Kidney glomerular epithelial cell (primary cell): ENCODE data around the gene PARD3.

Source experiments
- DNase-seq: peaks from one replicate; lab custom pipeline; 2025; lab: John Stamatoyannopoulos, UW

The PARD3 gene

DNA sequence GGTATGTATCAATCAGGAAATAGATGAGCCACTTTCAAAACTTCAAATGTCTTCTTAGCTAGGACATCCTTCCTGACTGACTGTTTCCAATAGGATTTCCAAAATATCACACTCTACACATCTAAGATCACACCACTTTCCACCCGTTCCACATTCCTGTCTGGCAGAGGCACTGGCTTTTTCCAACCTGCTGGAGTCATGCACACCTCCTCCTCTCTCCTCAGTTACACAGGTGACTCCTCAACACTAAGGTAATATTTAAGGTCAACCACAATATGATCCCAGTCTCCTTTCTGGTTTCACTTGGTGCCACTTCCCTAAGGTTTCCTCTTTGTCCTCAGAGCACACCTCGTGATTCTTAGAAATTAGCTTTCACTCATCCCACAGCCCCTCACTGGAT is 196.5 kb downstream of the PARD3 start:
- DNase-seq, result no peak

DNA sequence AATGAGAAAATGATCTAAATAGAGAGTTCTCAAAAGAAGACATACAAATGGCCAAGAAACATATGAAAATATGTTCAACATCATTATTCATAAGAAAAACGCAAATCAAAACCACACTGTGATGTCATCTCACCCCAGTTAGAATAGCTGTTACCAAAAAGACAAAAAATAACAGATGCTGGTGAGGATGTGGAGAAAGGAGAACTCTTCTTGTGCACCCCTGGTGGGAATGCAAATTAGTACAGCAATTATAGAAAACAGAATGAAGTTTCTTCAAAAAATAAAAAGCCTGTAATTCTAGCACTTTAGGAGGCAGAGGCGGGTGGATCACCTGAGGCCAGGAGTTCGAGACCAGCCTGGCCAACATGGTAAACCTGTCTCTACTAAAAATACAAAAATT is 199.3 kb downstream of the PARD3 start:
- DNase-seq, result no peak

DNA sequence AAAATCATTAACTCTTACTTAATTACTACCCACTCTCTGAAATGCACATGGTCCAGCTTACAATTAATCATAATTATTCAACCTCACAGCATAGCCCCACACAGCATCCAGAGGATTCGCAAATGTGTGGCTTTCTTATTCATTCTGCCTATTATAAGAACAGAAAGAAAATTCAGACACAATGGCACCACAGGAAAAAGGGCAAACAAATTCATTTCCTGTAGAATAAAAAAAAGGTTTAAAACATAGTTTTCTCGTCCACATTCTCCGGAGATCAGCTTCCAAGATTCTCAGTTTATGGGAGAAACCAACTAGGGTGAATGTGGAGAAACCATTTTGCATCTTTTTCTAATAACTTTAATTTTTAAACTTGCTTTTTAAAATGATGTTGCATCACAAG is 201.6 kb downstream of the PARD3 start:
- DNase-seq, result no peak

DNA sequence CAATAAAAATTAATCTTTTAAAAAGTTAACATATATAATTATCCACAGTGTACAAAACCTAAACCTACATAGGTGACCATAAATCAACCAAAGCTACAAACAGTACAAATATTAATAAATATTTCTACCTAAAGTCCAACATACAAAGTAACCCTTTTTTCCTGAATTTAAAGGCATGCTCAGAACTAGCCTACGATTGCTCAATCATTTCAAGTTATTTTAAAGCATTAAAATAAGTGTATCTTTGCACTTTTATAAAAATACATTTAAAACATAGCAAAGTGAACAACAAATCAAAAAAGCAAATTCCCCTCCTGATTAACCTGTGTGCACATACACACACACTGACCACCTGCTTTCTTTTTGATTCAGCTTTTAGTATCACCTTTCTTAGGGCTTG is 202.2 kb downstream of the PARD3 start:
- no peak for DNase-seq

DNA sequence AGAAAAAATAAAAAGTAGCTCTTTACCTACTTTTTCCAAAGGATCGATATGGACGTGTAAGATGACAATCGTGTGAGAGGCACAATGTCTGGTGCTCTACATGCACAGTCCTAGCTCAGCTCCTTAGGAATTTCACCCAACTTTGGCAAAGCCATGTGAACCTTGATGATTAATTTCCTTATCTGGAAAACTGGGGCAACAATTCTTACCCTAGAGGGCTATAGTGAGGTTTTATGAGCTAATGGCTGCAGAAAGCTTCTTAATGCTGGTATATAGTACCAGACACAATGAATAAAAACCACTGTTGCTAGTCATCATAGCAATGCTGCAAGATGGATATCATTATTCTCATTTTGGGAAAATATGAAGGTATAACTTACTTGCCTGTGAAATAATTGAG is 202.7 kb downstream of the PARD3 start:
- DNase-seq, result no peak

DNA sequence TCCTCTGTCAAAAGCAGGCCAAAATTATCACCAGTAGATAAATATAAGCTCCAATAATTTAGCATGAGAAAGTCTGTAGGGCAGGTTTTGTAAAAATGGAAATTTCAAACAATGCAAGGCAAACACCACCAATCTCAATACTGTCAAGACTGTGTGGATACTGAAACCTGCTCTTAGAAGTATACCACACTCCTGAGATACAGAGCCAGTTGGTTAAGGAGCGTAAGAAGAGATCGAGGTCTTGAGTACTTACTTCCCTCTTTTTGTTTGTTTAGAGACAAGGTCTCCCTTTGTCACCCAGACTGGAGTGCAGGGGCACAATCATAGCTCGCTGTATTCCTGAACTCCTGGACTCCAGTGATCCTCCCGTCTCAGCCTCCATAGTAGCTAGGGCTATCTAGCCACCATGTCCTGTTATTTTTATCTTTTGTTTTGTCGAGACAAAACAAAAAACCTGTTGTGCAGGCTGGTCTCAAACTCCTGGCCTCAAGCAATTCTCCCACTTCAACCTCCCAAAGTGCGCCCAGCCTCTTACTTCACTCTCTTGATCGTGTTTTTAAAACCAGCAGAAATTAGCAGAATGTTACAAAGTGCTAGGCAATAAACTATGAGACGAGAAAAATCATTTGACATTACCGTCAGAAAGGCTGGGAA is 205.7 kb downstream of the PARD3 start:
- no peak for DNase-seq

DNA sequence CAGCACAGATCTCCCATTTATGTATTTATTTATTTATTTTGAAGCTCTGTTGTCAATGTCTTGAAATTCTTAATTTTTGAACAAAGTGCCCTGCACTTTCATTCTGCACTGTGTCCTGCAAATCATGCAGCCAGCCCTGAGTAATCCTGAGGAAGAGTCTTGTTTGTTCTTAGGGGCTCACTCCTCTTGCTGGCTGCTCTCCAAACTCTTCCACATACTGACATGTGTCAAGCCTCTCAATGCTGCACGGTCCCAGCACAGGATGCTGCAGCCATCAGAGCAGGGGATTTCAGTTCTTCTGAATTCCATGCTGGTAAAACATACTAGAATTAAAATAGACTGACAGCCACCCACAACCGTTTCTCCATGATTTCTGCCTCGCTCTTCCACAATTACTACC is 207.2 kb downstream of the PARD3 start:
- DNase-seq, result no peak

DNA sequence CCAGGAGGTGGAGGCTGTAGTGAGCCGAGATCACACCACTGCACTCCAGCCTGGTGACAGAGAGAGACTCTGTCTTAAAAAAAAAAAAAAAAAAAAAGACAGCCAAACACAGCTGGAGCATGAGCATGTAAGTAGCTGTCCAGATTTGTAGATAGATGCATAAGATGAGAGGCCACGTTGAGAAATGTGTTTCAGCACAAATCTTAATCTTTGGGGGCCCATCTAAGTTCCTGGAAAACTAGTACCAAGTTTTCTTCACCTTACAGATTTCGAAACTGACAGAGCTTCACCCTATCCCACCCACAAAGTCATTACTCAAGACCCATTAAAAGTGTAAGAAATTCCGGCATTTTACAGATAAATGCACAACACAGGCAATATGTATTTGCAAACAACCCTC is 208.2 kb downstream of the PARD3 start:
- DNase-seq, result no peak

DNA sequence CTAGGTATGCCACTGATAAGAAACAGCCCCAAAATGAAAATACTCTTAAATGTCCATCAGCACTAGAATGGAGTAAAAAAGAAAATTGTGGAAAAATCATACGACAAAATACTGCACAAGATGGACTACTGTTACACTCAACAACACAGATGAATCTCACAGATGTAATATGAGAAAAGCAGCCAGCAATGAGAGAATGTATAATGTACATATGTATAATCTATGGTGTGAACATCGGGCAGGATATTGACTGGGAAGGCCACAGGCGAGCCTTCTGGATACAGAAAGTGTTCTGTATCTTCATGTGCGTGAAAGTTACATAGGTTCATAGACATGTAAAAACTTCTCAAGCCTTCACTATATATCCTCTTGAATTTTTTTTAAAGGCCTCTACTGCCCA is 212.6 kb downstream of the PARD3 start:
- no peak for DNase-seq

DNA sequence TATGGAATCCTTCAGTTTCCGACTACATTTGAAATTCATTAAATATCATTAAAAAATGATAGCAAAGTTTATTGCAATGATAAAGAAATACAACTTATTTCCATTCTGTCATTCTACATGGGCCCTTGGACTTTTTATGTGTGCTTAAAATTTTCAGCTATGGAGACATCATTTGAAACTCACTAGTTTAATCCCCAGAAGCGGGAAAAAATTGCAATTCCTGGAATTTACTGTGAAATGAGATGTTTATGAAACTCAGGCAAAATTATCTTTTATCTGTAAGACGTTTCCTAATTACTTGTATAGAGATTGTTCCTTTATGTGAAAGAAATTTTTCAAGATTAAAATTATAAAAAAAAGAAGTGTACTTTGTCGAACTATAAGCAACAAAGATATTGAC is 213.4 kb downstream of the PARD3 start:
- no peak for DNase-seq

DNA sequence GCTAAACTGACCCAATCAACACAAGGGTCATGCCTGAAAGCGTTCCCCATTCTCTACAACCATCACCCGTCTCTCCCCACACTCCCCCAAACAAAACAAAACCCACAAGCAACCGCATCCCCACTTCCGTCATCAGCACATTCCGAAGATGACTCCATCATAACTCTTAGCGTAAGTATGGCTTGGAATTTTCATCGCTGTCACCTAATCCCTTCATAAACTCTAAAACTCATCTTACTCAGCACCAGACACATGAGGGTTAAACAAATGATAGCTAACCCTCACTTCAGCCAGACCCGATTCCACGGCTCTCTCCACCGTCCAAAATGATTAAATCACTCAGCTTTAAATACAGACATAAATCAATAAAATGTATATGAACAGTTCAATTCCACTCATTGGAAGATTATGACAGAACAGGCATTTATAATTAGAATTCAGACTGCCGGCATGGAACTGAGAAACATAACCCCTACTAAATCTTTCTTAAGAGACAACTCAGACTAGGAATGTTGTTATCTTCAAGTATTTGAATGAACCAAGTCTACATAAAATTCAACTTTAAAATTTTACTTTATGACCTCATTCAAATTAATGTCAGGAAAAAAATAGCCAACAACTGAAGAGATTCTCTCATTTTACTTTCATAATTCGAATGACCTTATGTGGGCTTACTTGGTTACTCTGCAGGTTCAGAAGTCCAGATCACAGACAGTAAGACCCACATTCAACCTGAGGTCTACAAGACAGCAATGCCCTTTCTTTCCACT is 215.9 kb downstream of the PARD3 start:
- peak; percentile 81 for DNase-seq

DNA sequence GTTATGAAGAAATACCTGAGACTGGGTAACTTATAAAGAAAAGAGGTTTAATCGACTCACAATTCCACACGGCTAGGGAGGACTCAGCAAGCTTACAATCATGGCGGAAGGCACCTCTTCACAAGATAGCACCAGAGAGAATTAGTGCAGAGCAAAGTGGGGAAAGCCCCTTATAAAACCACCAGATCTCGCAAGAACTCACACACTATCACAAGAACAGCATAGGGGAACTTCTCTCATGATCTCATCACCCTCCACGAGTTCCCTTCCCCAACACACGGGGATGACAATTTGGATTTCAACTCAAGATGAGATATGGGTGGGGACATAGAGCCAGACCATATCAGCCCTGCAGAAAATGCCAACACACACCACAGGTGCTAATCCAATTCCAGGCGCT is 218.7 kb downstream of the PARD3 start:
- no peak for DNase-seq

DNA sequence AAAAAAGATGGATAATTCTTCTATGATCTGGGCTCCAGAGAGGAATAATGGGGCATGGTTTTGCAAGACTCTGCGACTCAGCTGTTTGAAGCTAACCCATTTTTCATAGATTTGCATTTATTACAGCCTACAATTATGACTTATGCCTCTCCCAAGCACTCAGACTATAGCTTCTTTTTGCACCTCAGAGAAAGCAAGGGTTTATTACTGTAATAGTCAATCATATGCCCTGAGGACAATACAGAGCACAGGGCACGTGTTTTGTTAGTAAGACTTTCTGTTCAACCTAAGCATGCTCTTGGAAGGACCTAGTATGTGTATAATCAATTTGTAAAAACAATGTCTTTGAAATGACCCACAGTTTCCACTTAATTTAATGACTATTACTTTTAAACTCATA is 221.2 kb downstream of the PARD3 start:
- no peak for DNase-seq

DNA sequence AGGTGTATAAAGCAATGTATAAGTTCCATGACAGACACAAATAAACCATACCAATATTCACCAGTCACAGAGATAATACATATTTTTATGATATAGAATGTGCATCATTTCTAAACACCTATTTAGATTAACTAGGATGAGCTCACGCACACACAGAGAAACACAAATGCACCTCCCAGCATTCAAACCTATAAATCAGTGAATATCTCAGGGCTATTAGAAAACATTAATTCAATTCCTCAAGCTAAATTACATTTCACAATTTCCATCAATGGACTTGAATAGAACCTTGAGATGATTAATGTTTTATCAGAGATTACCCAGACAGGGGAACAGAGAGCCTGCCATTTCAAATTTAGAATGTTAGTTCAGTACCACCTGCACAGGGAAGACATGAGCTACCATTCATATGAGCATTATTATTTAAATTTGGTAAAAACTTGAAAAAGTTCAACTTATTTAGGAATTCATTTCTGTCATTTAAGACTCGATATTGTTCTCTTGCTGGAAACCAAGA is 221.7 kb downstream of the PARD3 start:
- no peak for DNase-seq

DNA sequence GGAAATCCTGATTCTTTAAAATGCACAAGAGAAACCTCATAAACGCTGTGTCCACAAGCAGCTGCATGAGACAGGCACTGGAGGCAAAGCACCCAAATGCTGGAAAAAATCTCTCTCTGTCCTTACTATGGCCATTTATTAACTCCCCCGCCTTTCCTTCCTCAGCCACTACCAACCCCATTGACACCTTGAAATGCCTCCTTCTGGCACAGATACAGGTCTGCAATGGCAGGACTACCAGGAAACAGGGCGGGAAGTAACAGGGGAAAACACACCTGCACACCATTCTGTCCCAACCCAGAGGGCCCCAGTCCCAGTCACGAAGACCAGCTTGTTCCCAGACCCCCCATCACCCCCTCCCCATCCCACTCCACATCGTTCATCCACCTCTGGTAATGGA is 224.3 kb downstream of the PARD3 start:
- DNase-seq, result no peak

DNA sequence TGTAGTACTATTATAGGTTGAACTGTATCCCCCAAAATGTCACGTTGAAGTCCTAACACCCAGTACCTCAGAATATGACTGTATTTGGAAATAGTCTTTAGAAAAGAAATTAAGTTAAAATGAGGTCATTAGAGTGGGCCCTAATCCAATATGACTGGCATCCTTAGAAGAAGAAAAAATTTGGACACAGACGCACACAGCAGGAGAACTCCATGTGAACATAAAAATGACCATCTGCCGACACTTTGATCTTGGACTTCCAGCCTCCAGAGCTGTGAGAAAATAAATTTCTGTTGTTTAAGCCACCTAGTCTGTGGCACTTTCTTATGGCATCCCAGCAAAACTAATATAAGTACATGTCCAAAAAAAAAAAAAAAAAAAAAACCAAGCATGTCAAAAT is 225.8 kb downstream of the PARD3 start:
- no peak for DNase-seq

DNA sequence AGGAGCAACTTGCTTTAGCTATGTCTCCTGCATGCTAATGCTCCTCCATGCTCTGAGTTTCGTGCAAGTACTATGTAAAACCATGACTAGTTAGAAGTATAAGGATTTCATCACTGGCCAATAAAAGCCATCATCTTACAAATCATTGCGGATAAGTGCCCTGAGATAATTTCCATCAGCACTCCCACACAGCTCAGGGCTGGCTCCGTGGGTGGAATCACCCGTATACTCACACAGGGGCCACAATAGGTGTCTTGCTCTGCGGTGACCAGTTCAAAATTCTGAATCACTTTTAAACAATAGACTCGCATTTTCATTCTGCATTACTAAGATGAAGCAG is 227.4 kb downstream of the PARD3 start:
- DNase-seq, result no peak

DNA sequence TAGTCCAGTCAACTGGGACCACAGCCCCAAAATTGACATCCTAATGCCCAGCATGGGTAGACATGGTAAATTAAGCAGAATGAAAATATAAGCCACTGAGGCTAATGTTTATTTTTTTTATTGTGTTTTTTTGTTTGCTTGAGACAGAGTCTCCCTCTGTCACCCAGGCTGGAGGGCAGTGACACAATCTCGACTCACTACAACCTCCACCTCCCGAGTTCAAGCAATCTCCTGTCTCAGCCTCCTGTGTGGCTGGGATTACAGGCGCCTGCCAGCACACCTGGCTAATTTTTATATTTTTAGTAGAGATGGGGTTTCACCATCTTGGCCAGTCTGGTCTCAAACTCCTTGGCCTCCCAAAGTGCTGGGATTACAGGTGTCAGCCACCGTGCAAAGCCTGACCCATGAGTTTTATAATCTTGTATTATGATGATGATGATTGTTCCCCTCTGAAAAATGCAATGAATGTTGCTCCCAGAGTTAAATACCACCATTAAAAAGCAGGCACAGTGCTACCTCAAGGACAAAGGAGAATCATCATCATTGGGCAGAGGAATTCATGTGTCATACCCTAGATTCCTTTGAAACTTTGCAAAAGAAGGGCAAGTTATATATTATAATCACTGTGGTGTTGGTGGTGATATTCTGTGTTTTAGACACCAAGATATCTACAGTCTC is 228.0 kb downstream of the PARD3 start:
- no peak for DNase-seq

DNA sequence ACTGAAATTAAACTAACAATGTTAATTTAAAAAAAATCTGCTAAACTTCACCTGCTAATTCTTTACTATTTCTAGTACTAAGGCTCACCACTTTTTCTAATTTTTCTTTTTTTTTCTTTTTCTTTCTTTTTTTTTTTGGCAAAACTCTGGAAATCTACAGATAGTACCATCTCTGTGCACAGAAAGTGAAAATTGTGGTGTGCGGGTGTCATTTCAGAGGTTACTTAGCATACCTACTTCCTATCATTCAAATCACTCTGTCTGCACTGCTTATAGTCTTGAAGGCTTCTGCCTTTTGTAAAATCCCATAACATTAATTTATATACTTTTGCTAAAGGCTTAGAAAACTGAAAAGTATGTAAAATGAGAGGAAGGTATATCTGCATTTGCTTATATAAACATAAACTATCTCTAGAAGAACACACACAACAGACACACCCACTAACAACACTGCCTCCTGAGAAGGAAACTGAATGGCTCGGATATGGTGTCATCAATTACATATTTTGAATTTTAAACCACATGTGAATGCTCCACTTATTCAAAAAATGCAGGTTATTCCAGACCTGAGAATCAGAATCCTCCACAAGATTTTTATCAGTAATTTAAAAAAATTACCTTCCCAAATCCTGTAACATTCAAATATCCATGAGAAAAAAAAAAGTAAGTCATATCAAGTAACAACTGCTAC is 229.5 kb downstream of the PARD3 start:
- DNase-seq, result no peak

DNA sequence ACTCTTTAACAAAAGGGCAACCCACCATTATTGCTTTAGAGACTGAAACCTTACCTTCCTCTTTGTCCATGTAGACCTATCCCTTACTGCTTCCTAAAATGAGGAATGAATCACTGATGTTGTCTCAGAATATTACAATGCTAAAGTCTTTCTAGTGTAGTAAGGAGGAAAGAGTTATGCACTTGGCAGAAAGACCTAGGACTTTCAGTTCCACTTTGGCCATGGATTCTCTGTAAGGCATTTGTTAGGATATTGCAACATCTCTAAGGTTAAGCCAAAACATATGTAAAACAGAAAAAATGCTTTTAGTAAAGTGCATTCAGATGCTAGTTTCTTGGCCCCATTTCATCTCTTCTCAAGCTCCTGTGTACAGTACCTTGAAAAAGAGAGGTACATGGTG is 230.9 kb downstream of the PARD3 start:
- no peak for DNase-seq

DNA sequence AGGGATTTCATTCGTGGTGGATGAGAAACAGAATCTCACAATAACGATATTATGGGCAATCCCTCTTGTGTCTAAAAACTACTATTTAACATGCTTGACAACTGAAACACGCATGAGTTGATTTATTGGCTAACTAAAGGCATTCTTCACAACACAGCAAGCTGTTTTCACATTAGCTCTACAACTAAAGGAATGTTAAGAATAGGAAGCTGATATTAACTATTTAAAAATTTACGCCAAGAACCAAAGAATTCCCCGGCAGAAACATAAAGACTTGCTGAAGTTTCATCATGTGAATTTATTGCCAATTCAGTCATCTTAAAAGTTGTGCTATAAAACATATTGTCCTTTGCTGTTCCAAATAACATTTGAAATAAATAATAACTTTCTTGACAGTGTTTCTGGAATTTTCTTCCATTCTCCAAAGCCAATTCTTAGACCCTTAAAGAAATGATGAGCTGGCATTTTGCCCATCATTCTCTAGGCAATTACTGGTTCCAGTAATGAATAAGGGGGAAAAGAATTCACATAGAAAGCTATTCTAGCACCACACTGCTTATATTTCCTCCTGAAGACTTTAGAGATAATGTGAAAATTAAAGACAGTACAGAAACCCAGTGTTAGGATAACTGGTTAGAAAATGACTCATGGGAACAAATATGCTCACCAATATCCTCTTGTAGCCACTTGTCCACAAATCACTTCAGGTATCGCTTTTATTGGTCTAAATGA is 233.1 kb downstream of the PARD3 start:
- peak; percentile 32 for DNase-seq

DNA sequence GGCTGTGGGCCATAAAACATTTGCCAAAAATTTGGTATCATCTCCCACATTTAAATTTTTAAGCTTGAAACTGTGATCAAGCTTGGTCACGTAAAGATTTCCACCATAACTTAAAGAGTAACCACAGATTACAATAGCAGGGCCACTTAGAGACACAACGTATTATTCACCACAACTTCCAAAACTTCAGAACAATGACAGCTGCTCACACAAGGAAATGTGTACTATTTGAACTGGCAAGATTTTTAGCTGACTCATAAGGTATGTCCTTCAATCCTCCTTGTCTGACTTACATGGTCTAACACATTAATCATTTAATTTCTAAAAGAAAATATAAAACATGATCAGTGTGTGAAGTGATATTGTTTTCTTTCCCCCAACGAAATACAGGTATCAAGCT is 234.5 kb downstream of the PARD3 start:
- DNase-seq, result peak; percentile 82
